GM18858 (cell line): ENCODE measurements around the gene TMEM218.

Source experiments
- ATAC-seq: cut with Tn5 transposase; IDR thresholded peaks from one replicate; pipeline ENCODE4 v1.9.1; 2021; ENCODE audit not compliant: unreplicated experiment

TMEM218 gene

DNA sequence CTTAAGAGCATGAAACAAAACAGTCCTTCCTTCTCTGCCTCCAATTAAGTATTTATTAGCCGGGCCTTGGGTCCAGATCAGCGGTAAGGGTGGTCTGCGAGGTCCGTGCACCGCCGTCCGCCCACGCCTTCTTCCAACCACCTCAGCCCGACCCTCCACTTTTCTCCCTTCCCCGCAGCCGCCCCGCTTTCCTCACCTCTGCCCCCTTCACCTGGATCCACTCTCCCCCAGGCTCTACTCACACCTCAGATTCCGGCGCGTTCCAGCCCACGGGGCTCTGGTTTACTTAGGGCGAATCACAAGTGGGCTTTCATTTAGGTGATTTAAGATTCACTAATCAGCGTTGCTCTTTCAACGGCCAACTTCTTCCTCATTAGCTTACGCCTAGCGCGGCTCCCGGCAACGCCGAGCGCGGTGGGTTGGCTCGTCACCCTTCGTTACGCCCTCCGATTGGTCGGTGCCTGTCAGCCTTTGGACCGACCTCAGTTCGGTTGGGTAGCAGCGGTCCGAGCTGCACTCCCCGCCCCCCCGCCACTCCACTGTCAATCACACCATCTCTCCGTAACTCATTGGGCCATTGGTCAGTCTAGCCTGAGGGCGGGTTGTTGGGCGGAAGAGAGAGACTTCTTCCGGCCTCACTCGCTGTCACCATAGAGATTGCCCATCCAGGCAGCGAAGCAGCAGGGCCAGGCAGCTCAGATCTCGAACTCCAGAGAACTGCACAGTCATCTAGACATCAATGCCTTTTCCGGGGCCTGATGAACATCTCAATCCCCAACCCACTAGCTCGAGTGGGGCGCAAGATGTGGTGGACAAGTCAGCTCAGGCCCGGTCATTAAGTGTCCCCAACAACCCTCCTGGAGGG, at the start of gene TMEM218:
Gene TMEM218, minus strand, starts transcription at position 284 of the 865 bp plus-strand sequence. CDS start 9,385 bp downstream, outside the sequence.
- ATAC-seq, result peak; percentile 95

DNA sequence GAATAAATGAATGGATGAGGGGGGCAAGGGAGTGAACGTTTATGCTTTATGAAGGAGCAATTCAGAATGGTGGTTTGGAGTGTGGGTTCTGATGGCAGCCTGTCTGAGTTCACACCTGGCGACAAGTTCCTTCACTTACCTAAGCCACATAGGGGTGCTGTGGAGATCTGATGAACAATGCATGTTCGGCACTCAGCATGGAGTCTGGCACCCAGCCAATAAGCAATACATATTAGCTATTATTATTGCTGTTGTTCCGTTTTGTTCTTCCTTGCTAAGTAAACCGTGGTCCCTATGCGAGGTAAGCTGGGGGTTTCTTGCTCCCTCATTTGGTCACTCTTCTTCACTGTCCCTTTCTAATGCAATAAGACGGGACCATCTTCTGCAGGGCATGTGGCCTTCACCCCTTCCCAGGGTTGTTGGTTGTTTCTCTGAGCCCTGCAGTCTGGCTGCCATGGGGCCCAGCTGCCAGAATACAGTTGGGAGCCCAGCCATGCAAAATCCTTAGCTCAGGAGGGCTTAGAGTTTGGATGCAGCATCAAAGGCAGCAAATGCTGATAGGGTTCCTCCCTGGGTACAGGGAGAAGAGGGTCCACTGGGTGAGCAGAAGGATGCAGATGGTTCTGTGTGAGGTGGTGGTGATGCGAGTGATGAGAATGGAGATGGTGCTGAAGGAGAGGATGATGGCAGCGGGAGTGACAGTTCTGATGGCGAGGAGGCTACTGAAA, 46.7 kb upstream of the TMEM218 start:
- ATAC-seq, result no peak

DNA sequence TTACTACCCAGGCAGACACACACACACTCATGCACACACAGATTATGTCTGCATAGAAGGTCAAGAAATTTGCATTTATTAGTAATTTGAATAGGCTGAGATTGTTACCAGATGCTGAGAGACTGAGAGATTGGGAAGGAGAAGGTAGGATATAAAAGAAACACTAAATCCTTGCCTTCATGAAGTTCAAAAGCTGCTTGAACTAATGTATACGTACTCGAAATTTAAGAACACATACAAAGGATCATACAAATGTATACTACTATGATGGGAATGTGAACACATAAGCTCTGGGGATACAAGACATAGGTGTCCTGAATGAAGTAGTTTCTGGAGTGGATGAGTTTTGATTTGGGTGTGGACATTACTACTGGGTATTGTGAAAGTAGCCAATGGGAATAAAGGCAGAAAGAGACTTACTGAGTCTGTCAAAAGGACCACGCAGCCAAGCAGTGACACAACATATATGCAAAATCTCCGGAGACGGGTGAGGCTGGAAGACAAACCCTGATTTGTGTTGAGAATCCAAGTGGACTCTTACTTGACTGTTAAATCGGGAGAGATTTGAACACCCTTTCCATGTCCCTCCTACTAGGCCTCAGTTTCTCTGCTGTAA, 45.8 kb upstream of the TMEM218 start:
- ATAC-seq, result no peak

DNA sequence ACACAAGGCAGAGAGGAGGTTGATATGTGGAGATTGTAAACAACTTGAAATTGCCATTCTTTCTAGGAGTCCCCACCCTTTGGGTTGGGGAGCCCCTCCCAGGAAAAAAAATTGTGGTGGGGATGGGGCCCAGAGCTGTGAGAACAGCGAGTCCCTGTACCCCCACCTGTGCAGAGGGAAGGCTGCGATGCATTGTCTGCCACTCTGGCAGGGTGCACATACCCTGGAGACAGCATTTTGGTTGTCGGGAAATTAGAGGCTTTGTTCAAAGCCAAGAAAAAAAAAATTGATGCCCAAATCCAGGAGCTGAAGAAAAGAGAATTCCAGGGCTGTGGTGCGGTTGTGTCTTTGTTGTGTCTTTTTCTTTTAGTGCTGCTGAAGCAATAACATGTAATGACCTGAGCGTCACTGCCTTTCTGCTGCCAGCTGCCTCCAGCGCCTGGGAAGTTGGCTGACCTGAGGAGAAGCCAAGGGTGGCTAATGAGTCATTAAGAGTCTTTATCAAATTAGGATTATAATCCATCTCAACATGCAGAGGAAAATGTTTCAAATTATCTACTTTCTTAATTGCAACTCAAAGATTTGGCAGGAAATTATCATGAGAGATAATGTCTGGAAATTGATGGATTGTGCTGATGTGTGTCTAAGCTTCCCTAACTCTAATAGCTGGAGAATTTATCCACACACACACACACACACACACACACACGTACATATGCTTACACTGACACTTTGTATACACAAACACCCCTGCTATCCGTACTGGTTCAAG, 45.1 kb upstream of the TMEM218 start:
- no peak for ATAC-seq

DNA sequence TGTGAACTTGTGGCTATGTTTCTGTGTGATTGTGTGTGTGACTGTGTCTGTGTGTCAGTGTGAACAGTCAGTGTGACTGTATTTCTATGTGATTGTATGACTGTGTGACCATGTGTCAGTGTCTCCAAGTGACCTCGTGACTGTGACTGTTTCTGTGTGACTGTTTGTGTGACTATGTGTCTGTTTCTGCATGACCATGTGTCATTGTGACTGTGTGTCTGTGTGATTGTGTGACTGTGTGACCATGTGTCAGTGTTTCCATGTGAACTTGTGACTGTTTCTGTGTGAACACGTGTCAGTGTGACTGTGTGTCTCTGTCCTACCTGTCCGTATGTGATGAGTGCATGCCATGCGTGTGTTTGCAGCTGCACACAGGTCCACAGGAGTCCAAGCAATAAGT, 44.3 kb upstream of the TMEM218 start:
- no peak for ATAC-seq

DNA sequence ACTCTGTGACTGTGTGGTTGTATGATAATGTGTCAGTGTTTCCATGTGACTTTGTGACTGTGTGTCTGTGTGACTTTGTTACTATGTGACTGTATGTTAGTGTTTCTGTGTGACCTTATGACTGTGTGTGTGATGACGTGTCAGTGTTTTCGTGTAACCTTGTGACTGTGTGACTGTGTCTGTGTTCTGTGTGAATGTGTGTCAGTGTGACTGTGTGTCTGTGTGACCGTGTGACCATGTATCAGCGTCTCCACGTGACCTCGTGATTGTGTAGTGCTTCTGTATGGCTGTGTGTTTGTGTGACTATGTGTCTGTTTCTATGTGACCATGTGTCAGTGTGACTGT, 43.6 kb upstream of the TMEM218 start:
- ATAC-seq, result no peak

DNA sequence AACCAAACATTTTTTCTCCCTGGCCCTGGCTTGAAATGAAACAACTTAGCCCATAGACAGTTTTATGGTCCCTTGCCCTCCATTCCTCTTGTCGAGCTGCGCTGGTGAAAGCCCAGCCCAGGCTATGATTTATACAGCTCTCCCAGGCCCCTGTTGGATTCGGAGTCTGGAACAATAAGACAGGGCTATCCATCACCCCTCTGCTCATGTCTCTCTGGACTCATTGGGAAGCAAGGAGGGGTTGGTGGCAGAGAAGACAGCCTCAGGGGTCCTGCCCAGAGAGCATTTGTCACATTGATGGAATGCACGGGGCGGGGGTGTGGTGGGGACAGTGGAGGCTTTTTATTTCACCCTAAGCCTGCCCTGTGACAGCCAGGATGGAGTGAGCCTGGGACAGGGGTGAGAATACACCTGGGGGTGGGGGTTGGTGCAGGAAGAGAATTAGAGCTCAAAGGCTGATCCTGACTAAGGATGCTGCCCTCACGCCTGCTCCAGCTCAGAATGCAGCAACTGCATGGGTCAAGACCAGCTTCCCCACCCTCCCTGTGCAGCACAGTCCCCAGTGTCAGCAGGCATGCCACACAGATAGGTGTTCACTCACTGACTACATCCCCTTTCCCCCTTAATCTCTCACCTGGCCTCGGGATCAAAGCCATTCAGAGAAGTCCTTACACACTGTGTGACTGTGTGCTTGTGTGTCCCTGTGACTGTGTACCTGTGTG, 43.1 kb upstream of the TMEM218 start:
- ATAC-seq, result no peak

DNA sequence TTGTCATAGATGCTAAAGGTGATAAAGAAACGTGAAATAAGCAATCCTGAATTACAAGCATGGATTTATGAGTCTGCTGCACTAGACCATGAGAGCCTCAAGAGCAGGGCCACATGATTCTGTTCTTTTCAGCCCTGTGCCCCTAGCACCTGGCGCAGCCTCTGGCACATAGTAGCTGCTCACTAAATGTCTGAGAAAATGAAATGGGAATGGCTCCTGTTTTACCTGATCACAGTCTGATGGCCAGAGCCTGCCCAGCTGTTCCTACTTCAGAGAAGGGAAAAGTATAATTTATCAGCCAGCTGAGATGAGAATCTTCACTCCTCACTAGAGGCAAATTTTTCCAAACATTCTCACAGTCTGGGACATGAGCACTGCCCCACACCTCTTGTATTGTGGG, 42.4 kb upstream of the TMEM218 start:
- ATAC-seq, result no peak

DNA sequence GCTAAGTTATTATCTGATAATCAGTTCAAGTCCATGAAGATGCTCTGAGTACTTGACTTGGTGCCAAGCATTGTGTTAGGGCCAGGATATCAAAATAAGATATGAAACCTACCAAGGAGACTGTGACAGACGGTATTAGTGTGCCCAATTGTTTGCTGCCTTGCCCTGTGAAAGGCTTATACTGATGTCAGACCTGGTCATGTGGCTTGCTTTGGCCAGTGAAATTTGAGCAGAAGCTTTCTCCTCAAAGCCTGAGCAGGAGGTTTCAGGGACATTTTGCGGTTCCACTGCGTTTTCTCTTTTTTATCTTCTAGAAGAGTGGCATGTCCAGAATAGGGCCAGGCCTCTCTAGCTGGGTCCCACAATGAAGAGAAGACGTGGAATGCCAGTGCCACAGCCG, 37.3 kb upstream of the TMEM218 start:
- ATAC-seq, result no peak

DNA sequence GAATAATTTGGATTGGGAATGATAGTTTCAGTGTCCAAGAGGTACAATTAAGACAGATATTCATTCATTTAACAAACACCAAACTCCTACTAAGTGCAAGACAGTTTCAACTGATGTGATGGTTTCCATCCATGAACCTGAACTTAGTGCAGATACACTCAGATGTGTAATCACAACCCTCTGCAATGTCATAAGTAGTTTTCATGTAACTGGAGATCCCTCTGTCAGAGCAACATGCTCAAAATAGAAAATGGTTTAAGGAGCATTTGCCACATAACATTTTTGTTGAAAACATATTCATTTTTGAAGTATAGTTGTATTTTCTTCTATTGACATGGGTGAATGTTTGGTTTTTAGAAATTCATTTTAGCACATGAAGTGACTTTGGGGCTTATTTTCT, 36.6 kb upstream of the TMEM218 start:
- no peak for ATAC-seq

DNA sequence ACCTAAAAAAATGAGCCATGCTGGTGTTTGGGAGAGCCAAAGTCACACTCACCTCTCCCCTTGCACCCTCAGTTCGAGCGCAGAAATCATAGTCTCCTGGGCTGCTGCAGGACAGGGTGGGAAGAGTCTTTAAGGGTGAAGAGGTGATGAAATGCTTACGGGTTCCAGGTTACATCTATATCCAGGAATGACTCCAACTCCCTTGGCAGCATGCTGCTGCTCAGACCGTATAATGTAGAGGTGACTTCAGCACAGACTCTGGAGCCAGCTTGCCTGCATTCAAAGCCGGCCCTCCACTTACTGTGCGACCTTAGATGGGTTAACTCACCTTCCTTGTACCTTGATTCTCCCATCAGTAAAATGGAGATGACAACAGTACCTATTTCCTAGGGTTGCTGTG, 35.9 kb upstream of the TMEM218 start:
- no peak for ATAC-seq

DNA sequence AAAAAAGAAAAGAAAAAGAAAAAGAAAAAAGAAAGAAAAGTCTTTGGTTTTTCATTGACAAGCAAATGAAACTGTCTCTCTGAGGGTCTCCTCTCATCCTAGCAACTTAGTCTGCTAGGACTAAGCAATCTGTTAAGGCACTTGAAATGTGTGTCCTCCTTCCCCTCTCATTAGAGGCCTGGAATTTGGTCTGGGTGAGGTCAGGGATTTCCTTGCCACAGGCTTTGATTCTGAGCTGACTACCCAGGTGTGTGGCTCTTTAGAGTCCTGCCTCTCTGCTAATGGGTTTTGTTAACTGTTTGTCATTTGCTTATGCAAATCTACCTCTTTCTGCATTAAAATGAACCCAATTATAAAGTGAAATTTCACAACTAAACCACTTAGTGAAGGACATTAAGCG, 34.8 kb upstream of the TMEM218 start:
- ATAC-seq, result no peak

DNA sequence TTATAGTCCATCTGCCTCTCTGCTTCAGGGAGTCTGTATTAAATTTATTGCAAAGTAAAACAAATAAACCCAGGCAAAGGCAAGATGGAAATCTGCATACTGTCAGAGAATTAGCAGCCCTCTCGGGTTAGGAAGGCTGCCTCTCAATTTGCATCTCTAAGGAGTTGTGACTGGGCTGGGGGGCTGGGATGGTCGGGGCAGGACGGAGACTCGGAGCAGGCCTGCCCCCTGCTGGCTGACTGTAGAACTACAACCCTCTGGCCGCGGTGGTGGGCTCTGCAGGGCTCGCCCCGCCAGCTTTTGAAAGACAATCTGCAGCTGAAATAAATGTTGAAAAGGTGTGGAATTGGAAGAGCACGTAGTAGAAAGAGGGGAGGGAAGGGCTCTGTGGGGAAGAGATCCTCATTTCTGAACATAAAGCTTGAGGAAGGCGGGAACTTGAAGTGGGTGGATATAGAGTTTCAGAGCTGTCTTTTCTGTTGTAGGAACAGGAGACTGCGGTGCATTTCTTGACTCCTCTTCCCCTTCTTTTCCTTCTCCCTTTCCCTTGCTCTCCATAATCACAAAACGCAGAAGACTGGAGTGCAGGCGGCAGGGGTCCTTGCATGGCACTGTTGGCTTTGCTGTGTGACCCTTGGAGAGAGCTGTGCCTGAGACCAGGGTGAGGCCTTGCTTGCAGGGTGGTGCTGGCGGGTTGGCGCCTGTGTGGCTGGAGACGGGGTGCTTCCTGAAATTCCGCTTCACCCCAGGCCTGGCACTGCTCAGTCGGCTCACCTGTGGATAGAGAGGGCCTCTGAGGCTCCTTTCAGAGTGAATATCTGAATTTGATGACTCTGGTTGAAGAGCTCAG, 30.5 kb upstream of the TMEM218 start:
- no peak for ATAC-seq

DNA sequence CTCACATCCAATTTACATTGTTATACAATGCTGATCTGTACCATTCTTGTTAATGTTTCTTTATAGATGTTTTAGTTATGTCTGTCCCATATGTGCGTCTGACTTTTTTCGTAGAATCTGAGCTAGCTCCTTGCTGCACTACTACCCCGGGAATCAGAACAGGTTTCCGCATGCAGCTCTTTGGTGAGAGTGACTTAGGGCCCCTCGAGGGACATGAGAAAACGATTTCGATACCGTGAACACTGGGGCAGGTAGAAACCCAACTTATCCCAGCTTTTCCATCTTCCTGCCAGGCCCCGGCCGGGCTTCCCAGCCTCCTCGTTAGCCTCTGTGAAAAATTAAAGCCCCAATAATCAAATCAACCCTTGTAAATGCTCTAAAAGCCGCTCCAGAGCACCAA, 29.8 kb upstream of the TMEM218 start:
- ATAC-seq, result no peak

DNA sequence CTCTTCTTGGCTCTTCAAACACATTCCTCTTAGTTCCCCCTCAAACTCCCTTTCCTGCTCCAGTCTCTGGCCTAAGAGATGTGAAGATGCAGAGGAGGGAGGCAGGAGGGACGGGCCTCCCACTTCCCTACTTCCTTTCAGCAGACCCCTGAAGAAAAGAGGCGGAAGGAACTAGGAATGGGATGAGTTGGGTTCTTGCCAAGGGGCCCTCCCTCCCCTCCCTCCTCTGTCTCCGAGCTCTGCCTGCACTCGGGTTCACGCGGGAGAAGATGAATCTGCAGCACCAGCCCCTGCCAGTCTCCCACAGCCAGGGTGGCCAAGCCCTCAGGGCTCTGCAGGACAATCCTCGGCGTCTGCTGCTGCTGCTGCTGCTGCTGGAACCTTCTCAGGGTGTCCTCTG, 28.8 kb upstream of the TMEM218 start:
- ATAC-seq, result no peak

DNA sequence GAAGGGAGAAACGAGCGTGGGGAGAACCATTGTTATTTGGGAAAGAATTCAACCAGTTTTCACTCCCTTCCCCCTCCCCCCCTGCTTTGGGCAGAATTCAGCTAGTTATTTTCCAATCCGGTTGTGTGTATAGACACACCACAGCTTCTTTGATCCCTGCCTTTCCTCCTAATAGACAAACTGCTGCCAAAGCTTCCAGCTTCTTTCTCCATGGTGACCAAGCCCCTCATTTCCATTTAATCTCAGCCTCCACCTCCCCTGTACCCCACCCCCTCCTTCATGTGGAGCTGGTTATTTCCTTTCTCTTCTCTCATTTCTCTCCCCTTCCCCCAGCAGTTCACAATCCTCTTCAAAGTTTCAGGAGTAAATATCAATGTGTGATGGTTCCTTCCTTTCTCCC, 28.4 kb upstream of the TMEM218 start:
- no peak for ATAC-seq

DNA sequence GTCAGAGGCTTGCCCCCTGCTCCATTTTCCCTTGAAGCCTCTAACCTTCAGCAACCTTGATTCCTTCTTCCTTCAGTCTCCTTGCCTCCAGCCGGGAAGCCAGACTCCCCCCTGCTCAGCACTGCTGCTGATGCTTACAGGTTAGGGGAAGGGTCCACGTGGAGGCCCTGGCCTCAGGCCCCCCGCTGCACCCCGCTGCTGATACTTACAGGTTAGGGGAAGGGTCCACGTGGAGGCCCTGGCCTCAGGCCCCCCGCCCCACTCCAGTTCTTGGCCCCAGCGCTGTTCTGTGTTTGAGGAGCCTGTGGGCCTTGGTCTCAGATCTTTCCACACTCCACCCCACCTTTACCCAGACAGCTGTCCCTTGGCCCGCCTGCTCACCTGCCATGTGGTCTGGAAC, 27.5 kb upstream of the TMEM218 start:
- ATAC-seq, result no peak

DNA sequence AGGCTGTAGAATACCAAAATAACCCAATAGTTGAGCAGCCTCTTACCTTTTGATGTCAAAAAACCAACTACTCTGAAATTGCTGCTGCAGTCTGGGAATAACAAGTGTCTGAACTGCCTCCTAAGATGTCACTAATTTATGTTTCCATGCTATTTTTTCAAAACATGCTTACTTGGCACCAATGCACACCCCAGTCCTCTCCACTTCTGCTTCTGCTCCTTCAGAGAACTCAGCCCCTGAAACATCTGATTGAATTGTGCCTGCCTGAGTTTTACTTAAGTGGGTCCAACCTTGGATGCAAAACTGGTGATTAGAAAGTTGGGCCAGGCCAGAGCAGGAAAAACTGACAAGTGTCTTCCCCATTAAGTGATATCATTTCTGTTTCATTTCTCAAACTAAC, 24.6 kb upstream of the TMEM218 start:
- ATAC-seq, result no peak

DNA sequence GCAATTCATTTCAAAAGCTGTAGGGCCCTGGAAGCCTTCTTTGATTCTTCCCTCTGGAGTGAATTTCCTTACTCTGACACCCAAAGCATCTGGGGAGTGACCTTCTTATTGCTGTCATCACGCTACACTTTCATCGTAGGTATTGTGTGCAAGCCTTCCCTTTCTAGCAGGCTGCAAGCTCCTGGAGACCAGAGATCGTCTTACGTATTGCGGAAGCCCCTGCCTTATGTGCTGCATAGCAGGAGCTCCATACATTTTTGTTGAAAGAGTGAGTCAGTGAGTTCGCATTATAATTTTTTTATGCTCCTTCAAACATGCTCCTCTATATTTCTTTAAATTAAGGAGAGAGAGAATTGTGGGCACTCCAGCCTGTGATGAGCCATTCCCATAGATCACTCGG, 21.2 kb upstream of the TMEM218 start:
- ATAC-seq, result no peak

DNA sequence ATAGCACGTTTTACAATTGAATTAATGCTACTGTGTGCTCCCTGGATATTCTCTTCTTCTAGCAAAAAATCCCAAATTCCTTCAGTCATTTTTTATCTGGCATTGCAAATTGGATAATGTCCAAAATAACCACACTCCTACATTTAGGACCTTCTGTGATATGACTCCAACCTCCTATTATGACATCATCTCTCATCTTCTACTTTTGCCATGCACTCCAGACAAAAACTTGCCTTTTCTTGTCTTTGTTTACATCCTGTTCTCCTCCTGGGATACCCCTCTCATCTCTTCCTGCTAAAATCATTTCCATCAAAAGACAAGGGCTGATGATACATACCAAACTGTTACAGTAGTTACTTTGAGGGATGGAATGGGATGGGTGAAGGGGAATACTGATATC, 20.6 kb upstream of the TMEM218 start:
- ATAC-seq, result no peak
